T-helper 2 cell treated with Interferon-gamma antibody and Interleukin-4, amounts not matched to agents 5 μg/mL and 100 μg/mL, for 36 hours (primary cell): ENCODE results near the gene PPAN.

Experiments
- DNase-seq: peaks from one replicate; pipeline ENCODE4 v3.0.0; 2021; ENCODE audit warnings: low spot score
- H3K27ac Mint-ChIP-seq: one replicate; pipeline ENCODE4 v1.8.0; 2021; ENCODE audit warnings: mild to moderate bottlenecking, mixed read lengths
- H3K27me3 Mint-ChIP-seq: one replicate; pipeline ENCODE4 v1.8.0; 2021; ENCODE audit warnings: low read depth, mixed read lengths
- H3K36me3 Mint-ChIP-seq: one replicate; pipeline ENCODE4 v1.8.0; 2021; ENCODE audit warnings: low read depth, mixed read lengths
- H3K4me1 Mint-ChIP-seq: one replicate; pipeline ENCODE4 v1.8.0; 2021; ENCODE audit warnings: low read depth, mixed read lengths
- H3K4me3 Mint-ChIP-seq: one replicate; pipeline ENCODE4 v1.8.0; 2022; ENCODE audit warnings: mild to moderate bottlenecking, moderate library complexity, mixed read lengths
- H3K9me3 Mint-ChIP-seq: one replicate; pipeline ENCODE4 v1.8.0; 2021; ENCODE audit warnings: mixed read lengths

The PPAN gene

DNA sequence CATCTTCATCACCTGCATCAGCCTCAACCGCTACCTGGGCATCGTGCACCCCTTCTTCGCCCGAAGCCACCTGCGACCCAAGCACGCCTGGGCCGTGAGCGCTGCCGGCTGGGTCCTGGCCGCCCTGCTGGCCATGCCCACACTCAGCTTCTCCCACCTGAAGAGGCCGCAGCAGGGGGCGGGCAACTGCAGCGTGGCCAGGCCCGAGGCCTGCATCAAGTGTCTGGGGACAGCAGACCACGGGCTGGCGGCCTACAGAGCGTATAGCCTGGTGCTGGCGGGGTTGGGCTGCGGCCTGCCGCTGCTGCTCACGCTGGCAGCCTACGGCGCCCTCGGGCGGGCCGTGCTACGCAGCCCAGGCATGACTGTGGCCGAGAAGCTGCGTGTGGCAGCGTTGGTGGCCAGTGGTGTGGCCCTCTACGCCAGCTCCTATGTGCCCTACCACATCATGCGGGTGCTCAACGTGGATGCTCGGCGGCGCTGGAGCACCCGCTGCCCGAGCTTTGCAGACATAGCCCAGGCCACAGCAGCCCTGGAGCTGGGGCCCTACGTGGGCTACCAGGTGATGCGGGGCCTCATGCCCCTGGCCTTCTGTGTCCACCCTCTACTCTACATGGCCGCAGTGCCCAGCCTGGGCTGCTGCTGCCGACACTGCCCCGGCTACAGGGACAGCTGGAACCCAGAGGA is 7.9 kb downstream of the PPAN start:
- Mint-ChIP-seq H3K36me3 (peaks cover 54% of the 10 kb centered on the region), H3K4me1 (peaks cover 24% of the 10 kb centered on the region), H3K27ac (no peak overlapping the region), H3K4me3 (no peak overlapping the region), H3K27me3 (no peaks in the 10 kb centered on the region), H3K9me3 (no peaks in the 10 kb centered on the region)
- no peak for DNase-seq

DNA sequence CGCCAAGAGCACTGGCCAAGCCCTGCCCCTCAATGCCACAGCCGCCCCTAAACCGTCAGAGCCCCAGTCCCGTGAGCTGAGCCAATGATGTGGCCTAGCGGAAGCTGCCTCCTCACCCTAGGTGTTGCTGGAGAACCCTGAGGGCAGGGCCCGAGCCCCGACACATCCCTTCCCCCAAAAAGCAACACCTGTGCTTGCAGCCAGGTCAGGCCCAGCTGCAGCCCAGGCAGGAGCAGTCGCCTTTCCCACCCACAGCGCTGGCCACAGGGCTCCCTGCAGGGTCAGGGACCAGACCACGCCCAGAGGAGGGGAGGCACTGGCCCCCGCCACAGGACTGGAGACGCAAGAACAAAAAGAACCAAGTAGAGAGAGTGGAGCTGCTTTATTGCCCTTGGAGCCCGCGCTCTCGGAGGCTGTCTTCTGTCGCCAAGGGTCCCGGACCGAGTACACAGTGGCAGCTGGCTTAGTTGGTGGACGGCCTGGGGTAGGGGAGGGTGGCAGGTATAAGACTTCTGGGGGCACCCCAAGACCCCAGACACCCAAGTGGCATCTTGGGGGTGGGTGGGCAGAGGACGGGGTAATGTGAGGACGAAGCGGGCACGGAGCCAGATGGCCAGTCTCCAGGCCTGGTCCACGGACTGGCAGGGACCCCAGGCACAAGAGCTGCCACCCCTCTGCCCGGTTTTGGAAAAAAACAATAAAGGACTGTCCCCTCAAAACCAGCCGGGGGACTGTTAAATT is 8.7 kb downstream of the PPAN start:
- Mint-ChIP-seq H3K27me3 (no peaks in the 10 kb centered on the region), H3K4me3 (peak overlapping the region; percentile 18), H3K36me3 (peaks cover 50% of the 10 kb centered on the region), H3K27ac (no peak overlapping the region), H3K9me3 (no peaks in the 10 kb centered on the region), H3K4me1 (peaks cover 24% of the 10 kb centered on the region)
- DNase-seq = no peak

GRCh38 chr19:10115392-10116084 is 9.4 kb downstream of the PPAN start:
- peaks cover 26% of the 10 kb centered on the region for H3K4me1 Mint-ChIP-seq
- H3K27ac Mint-ChIP-seq = no peak overlapping the region
- H3K9me3 Mint-ChIP-seq = no peaks in the 10 kb centered on the region
- H3K36me3 Mint-ChIP-seq = peaks cover 45% of the 10 kb centered on the region
- H3K27me3 Mint-ChIP-seq = no peaks in the 10 kb centered on the region
- no peak for DNase-seq
- no peak overlapping the region for H3K4me3 Mint-ChIP-seq

- Mint-ChIP-seq H3K27ac (peak overlapping the region; percentile 62), H3K4me1 (peaks cover 24% of the 10 kb centered on the region), H3K4me3 (peak overlapping the region; percentile 24), H3K36me3 (peaks cover 41% of the 10 kb centered on the region), H3K27me3 (no peaks in the 10 kb centered on the region), H3K9me3 (no peaks in the 10 kb centered on the region)
- DNase-seq = no peak
Measured at GRCh38 chr19:10116085-10116865, 10.1 kb downstream of the PPAN start.

DNA sequence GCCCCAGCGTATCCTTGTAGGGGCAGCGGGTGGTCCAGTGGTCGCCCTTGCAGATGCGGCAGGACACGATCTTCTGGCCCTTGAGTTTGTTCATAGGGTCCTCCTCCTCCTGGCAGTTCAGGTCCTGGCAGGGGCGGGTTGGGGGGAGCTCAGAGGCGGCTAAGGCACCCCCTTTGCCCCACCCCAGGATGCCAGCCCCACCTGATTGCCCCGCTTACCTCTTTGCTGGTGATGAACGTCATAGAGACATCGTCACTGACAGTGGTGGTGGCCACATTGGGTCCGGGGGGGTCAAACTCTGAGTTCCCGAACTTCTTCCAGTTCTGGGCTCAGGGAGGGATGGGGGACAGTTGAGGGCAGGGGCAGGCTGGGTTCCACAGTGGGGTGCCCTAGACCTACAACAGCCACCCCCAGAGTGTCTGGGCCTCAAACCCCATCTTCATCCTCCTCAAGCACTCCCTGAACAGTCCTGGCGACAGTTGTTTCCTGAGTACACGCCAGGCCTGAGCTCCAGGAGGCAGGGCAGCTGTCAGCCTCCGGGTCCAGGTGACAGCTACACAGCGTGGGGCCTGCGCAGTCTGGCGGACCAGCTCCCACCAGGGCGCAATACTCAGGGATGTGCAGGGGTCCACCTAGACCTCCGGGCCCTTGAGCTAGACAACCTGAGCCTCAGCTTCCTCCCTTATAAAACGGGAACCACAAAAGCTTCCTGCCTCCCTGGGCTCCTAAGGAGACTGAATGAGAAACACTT is 10.9 kb downstream of the PPAN start:
- Mint-ChIP-seq H3K27ac (no peak overlapping the region), H3K9me3 (no peaks in the 10 kb centered on the region), H3K36me3 (peaks cover 38% of the 10 kb centered on the region), H3K4me3 (peak overlapping the region; percentile 2), H3K27me3 (no peaks in the 10 kb centered on the region), H3K4me1 (peaks cover 19% of the 10 kb centered on the region)
- no peak for DNase-seq

- H3K27me3 Mint-ChIP-seq = no peaks in the 10 kb centered on the region
- peaks cover 32% of the 10 kb centered on the region for H3K36me3 Mint-ChIP-seq
- DNase-seq = no peak
- peak overlapping the region; percentile 79 for H3K27ac Mint-ChIP-seq
- H3K4me3 Mint-ChIP-seq = peak overlapping the region; percentile 88
- H3K9me3 Mint-ChIP-seq = no peaks in the 10 kb centered on the region
- peaks cover 9% of the 10 kb centered on the region for H3K4me1 Mint-ChIP-seq
Measured at GRCh38 chr19:10118960-10119359, 12.8 kb downstream of the PPAN start.

DNA sequence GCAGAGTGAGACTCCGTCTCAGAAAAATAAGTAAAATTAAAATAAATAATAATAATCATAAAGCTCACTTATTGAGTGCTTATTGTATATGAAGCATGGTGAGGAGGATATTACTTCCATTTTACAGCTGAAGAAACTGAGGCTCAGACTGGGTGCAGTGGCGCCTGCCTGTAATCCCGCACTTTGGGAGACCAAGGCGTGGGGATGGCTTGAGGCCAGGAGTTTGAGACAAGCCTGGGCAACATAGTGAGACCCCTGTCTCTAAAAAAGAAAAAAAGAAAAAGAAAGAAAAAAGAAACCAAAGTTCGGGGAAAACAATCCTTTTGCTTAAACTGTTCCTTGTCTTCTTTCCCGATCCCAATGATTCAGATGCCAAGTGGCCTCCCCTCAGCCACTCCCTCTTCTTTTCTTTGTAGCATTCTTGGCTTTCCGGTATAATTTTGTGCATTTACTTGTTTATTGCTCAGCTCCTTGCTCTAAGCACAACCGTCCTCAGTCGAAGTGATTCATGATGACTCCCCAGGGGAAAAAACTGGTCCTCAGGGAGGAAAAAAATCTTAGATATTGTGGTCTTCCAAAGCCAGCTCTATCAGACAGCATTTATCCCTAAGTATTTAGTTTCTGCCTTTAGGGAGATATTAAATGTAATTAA is 14.5 kb downstream of the PPAN start:
- Mint-ChIP-seq H3K4me3 (no peak overlapping the region), H3K4me1 (peaks cover 9% of the 10 kb centered on the region), H3K27ac (no peak overlapping the region), H3K9me3 (no peaks in the 10 kb centered on the region), H3K27me3 (no peaks in the 10 kb centered on the region), H3K36me3 (peaks cover 27% of the 10 kb centered on the region)
- DNase-seq = no peak

GRCh38 chr19:10122045-10122444 is 15.9 kb downstream of the PPAN start:
- H3K9me3 Mint-ChIP-seq = no peaks in the 10 kb centered on the region
- peaks cover 20% of the 10 kb centered on the region for H3K36me3 Mint-ChIP-seq
- DNase-seq = no peak
- H3K27me3 Mint-ChIP-seq = no peaks in the 10 kb centered on the region
- no peak overlapping the region for H3K4me3 Mint-ChIP-seq
- H3K27ac Mint-ChIP-seq = no peak overlapping the region
- H3K4me1 Mint-ChIP-seq = peaks cover 7% of the 10 kb centered on the region

- H3K4me1 Mint-ChIP-seq = peaks cover 3% of the 10 kb centered on the region
- H3K27me3 Mint-ChIP-seq = no peaks in the 10 kb centered on the region
- no peaks in the 10 kb centered on the region for H3K9me3 Mint-ChIP-seq
- DNase-seq = no peak
- peaks cover 13% of the 10 kb centered on the region for H3K36me3 Mint-ChIP-seq
- H3K4me3 Mint-ChIP-seq = no peak overlapping the region
- no peak overlapping the region for H3K27ac Mint-ChIP-seq
Measured at GRCh38 chr19:10124429-10124828, 18.3 kb downstream of the PPAN start.

GRCh38 chr19:10126213-10126639 is 20.1 kb downstream of the PPAN start:
- no peak overlapping the region for H3K27ac Mint-ChIP-seq
- no peaks in the 10 kb centered on the region for H3K9me3 Mint-ChIP-seq
- no peaks in the 10 kb centered on the region for H3K27me3 Mint-ChIP-seq
- H3K4me3 Mint-ChIP-seq = no peak overlapping the region
- peaks cover 13% of the 10 kb centered on the region for H3K36me3 Mint-ChIP-seq
- no peak for DNase-seq
- no peaks in the 10 kb centered on the region for H3K4me1 Mint-ChIP-seq

DNA sequence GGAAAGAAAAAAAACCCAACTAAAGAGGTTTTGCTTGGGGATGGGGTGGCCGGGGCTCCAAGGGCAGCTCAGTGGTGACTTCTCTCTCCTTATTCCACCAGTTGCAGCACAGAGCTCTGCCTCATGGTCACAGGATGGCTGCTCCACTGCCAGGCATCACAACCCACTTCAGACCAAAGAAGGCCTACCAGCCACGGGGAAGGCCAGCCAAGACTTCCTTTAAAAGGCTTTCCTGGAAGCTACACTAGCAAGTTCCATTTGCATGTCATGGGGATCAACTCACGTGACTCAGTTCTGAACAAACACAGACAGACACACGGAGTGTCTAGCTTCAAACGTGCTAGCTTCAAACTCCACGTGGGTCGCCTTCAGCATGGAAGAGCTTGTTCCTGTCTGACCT is 26.7 kb downstream of the PPAN start:
- Mint-ChIP-seq H3K27ac (no peak overlapping the region), H3K4me1 (no peaks in the 10 kb centered on the region), H3K36me3 (peaks cover 32% of the 10 kb centered on the region)

GRCh38 chr19:10133596-10133995 is 27.4 kb downstream of the PPAN start:
- peaks cover 33% of the 10 kb centered on the region for H3K36me3 Mint-ChIP-seq
- no peaks in the 10 kb centered on the region for H3K9me3 Mint-ChIP-seq
- H3K27ac Mint-ChIP-seq = no peak overlapping the region
- DNase-seq = no peak
- no peak overlapping the region for H3K4me3 Mint-ChIP-seq
- H3K4me1 Mint-ChIP-seq = no peaks in the 10 kb centered on the region
- no peaks in the 10 kb centered on the region for H3K27me3 Mint-ChIP-seq

More for the DNA sequence above, 26.7 kb downstream of the PPAN start:
- Mint-ChIP-seq H3K9me3 (no peaks in the 10 kb centered on the region), H3K4me3 (no peak overlapping the region), H3K27me3 (no peaks in the 10 kb centered on the region)
- DNase-seq = no peak

DNA sequence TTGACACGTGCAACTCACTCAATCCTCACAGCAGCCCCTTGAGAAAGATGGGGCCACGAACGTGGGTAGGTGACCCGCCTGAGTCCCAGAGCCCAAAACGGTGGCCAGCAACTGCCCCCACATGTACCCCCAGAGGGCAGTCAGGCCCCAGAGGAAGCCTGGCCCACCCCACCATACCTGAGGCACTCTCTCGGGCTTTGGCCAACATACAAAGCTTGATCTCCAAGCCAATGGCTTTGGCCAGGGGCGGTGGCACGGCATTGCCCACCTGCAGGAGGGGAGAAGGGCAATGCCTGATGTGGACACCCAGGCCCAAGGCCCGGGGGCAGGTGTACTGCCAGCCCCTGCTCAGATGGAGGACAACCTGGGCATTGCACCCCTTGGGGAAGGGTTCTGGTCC is 27.9 kb downstream of the PPAN start:
- no peaks in the 10 kb centered on the region for H3K4me1 Mint-ChIP-seq
- H3K36me3 Mint-ChIP-seq = peaks cover 37% of the 10 kb centered on the region
- no peak overlapping the region for H3K27ac Mint-ChIP-seq
- H3K27me3 Mint-ChIP-seq = no peaks in the 10 kb centered on the region
- H3K9me3 Mint-ChIP-seq = no peaks in the 10 kb centered on the region
- H3K4me3 Mint-ChIP-seq = no peak overlapping the region
- DNase-seq = no peak
